HG02678 (cell line): ENCODE measurements around the gene CNTN5.
A peak's percentile ranks its signal among the peaks of the same experiment; 100 is the strongest.

Experiments used
- ATAC-seq: cut with Tn5 transposase; IDR thresholded peaks from one replicate; pipeline ENCODE4 v1.9.1; 2021; ENCODE audit warnings: mild to moderate bottlenecking, moderate library complexity; ENCODE audit not compliant: unreplicated experiment

Gene CNTN5

DNA sequence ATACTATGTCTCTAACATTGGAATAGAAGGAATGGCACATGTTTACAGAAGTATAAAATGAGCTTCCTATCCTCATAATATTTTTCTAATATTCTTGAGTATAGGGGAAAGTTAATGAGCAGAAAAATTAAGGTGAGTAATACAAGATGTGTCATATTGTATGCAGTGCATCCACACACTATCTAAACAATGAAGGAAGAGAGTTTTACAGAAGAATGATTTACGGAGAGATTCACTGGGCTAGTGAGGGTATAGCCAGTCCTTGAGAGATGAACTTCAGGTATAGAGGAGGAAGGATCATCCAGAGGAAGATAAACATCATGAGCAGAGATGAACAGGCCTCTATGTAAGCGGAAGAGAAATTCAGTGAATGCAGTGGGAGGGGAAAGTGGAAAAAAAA lies 569.0 kb downstream of the CNTN5 start:
- no peak for ATAC-seq

DNA sequence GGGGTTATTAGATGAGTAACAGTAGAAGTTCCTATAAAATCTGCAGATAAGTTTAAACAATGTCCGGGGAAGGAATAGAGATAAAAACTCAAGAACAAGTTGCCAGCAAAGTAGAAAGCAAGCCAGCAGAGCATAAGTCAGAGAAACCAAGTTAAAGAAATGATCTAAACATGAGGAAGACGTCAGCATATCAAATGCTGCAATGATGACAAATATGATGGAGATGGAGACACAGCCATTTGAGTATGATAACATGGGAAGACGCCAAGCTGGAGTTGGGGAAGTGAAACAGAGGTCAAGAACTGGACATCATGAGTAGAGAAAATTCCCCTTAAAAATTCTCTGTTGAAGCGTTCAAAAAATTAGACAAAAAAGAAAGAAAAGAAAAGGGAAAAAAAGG lies 571.5 kb downstream of the CNTN5 start:
- no peak for ATAC-seq

DNA sequence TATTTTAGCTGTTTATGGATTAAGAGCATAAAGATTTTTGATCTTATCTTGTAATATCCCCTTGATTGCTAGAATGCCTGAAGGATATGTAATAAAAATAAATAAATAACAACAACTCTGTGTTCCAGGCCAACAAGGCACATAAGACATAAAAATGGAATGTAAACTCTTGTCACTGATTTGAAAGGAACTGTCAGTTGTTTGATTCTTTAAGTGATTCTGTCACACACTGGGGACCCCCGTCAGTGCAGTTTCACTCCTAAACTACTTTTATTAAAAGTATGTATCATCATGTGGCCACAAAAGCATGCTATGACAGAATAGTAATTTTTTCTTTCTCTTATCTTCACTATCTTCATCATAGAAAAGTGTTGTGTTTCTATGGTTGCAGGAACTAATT lies 572.4 kb downstream of the CNTN5 start:
- ATAC-seq = no peak

DNA sequence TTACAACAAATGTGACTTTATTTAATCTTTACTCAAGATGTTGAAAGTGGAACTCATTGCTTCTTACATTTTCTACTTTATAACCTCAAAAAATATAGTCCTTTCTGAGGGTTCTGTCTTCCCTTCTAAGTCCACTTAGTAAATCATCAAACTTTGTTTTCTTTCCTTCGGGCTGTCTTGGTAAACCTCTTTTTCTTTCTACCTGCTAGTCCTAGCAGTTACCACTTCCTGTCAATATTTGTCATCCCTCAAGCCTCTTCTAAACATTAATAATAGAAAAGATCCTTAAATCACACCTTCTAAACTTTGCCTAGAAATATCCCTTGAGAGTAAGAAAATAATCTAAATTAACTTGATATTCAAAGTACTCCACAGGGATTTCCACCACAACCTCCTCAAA lies 580.4 kb downstream of the CNTN5 start:
- no peak for ATAC-seq

DNA sequence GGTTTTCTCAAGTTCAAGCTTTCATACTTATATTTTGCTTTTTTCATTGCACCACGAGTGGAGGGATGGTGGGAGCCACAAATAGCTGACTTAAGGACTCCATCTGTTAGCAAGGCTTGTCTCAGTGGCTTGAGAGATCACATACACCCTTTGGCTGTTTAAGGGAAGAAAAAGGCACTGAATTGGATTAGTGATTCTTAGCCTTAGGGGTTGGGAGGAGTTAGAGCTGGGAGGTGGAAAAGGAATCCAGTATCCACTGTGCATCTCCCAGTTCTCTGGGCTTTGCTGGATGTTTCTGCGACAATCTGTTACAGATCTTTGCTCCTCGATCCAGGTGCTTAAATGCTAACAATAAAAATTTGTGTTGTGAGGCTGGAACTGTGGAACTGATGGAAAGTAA lies 593.6 kb downstream of the CNTN5 start:
- no peak for ATAC-seq

DNA sequence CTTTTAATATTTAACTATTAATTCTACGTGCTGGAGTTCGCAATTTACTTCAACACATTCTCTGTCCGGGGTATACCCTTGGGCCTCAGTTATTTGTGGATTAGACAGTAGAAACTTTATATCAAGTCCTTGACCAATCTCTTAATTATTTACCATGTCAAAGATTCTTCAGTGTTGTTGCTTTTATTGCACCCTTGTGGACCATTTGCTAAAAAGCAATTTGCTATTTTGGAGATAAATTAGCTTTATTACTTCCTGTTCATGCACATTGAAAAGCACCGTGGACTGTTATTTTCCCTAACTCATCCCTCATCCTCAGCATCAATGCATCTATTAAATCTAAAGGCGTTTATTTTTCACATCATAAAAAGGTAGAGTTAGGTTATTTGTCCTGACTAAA lies 609.9 kb downstream of the CNTN5 start:
- no peak for ATAC-seq

DNA sequence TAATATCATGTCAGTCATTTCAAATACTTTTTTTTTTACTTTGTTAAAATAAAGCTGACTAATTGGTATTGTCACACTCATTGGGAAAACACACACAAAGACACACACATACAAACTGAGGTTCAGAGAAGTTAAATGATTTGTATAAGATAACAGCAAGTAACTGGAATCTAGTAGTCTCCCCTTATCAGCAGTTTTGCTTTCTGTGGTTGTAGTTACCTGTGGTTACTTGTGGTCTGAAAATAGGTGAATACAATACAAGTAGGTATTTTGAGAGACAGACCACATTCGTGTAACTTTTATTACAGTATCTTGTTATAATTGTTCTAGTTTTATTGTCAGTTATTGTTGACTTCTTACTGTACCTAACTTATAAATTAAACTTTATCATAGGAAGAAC lies 610.9 kb downstream of the CNTN5 start:
- ATAC-seq = no peak

DNA sequence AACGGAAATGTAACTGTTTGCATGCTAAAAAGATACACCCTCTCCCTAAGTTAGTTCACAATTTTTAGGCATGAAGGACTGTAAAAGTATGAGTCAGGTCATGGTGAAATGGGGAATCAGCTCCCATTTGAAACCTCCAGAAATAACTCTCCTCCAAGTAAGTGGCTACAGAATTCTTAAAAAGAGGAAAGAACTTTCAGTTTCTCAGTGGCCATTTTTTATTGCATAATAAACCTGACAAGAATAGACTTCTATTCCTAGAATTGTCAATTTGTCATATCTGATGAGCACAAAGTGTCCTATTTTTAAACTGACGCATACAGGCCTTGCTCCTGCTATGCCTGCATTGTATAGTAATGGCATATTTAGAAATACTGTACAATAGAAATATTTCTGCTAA lies 612.2 kb downstream of the CNTN5 start:
- no peak for ATAC-seq

DNA sequence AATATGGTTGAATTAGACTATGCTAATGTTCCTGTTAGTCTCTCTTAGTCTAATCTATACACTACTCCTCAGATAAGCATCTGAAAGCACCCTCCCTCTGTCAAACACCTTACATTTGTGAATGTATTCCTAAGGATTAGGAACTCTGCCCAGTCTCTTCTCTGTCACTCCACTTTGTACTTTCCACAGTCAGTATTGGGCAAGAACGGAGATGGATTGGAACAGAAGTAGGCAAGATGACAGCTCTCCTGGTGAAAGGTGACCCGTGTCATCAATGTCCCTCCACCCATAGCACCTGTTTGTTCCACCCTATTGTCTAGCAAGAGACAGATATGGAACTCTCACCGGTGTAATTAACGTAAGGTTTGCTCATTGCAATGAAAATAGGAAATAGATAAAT lies 613.8 kb downstream of the CNTN5 start:
- no peak for ATAC-seq

DNA sequence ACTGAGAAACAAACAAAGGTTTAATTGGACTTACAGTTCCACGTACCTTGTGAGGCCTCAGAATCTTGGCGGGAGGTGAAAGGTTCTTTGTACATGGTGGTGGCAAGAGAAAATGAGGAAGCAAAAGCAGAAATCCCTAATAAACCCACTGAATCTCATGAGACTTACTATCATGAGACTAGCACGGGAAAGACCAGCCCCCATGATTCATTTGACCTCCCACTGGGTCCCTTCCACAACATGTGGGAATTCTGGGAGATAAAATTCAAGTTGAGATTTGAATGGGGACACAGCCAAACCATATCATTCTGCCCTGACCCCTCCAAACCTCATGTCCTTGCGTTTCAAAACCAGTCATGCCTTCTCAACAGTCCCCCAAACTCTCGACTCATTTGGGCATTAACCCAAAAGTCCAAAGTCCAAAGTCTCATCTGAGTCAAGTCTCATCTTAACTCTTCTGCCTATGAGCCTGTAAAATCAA lies 617.4 kb downstream of the CNTN5 start:
- no peak for ATAC-seq

DNA sequence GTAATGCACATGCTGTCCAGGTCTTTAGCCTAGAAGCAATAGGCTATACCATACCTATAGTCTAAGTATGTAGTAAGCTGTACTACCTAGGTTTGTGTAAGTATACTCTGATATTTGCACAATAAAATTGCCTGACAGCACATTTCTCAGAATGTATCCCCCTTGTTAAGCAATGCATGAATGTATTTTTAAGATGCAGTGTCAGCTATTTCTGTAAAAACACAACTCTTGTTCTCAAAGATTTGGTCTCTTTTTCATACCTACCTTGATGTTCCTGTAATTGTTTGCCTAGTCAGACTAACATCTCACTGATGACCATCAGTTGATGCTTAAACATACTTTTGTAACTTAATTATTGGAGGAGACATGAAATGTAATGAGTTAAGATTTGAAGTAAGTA lies 619.9 kb downstream of the CNTN5 start:
- no peak for ATAC-seq

DNA sequence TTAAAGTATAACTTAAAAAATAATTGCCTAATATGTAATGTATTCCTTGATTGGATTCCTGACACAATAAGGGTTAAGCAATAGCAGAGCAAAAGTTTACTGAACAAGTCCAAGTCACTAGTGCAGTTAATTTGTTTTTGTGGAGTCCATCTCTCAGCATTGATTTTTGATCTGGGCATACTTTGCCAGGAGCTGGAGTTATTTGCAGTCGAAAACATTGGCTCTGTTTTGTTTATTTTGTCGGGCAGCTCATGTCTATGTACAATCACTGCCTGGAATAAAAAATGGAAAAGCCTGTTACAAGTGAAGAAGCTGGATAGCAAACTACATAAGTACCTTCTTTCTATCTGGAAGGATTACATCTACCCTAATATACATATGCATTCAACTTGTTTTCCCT lies 625.2 kb downstream of the CNTN5 start:
- ATAC-seq = no peak

DNA sequence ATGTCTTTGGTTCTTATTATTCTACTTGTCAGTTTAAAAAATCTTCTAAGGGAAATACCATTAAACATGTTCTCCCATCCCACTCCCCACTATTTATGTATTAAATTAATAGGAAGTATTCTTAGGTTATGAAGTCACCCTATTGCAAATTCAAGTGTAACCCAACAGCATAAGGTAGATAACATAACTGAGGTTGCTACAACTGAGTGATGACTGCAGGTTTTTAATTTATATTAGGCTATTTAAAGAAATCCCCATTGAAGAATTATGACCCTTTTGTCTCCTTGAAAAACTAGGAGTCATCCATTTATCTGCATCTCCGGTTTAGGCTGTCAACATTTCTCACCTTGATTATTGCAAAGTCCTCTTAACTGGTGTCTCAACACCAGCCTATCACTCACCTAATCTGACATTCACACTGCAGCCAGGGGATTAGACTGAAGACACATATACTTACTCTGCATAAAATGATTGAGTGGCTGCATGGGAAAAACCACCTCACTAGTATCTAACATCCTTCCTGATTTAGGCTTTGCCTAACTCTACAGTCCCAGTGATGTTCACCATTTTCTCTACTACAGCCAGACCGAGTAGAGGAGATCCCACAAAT lies 649.4 kb downstream of the CNTN5 start:
- ATAC-seq = no peak

DNA sequence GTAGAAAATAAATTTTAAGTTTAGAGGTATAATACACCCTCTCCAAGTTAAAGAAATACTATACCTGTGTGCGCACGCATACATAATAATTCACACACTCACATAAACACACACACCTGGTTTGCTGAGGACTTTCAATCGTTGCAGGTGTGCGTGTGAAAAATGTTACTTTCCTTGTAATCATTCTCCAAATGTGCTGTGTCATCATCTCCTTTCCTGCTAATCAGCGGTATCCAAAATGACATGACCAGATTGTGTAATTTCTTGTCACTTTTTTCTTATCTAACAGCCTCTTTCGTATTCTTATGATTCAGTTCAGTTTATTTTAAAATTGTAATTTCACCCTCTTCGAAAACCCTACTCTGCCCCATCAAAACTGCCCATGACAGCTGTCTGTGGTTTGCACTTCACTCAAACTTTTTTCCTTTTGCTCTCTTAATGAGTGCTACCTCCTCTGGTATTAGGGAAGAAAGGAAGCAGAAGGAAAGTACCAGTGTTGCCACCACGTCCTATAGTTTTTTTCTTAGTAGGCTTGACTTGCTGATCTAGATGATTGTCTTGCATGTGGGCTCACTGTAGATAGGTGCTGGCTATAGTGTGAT lies 651.2 kb downstream of the CNTN5 start:
- ATAC-seq = no peak

DNA sequence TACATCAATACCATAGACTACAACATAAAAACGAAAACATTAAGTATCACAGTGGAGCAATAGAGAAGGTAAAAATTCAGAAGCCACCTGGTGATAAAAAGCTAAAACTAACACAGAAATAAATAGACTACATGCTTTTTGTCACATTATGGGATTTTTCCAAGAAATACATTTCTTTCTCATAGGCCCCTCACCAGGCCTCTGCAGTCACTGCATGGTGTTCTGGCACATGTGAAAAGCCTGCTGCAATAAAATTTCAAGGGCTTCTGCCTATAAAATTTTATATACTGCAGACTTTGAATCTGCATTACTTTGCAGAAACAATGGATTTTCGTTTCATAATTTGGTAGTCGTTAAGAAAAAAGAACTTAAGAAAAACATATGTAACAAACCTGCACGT lies 655.5 kb downstream of the CNTN5 start:
- no peak for ATAC-seq

DNA sequence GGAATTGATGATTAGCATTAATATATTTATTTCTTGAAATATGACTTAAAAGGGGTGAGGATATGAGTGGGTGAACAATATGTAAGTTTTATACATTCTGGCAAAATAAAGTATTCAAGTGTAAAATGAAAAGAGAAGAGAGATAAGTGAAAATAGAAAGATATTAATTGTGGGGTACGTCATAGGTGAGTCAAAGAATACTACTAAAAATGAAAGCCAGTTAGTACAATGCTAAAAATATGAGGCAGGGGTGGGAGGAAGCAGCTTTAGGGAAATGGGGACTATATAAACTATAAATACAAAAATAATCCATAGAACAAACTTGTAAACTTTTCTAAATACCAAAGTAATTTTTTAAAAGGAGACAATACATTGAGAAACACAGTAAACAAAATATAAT lies 661.4 kb downstream of the CNTN5 start:
- no peak for ATAC-seq

DNA sequence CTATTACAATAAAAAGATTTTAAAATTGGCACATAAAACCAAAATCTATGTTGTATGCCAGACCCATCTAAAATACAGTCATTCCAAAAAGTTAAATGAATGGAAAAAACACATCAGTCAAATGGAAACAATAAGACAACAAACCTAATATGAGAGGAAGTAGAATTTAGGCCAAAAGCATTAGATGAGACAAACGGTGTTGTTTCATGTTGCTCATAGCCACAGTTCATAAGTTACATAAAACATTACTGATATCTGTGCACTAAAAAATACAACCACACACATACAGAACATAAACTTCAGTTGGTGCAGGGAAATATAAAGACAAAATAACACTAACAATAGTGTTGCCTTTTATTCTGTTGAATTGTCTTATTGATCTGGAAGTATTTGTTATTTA lies 661.9 kb downstream of the CNTN5 start:
- ATAC-seq = no peak

DNA sequence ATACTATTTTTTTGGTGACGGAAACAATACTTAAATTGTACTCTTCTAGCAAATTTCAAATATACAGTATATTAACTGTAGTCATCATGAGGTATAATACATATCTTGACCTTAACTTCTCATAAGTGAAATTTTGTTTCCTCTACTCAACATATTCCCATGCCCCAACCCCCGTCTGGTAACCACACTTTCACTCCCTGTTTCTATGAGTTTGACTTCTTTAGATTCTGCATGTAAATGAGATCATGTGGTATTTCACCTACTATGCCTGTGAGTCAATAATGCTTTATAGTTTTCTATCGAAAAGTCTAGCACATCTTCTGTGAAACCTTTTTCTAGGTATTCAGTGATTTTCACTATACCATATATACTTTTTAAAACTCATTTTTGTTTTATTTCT lies 663.2 kb downstream of the CNTN5 start:
- ATAC-seq = peak; percentile 68

DNA sequence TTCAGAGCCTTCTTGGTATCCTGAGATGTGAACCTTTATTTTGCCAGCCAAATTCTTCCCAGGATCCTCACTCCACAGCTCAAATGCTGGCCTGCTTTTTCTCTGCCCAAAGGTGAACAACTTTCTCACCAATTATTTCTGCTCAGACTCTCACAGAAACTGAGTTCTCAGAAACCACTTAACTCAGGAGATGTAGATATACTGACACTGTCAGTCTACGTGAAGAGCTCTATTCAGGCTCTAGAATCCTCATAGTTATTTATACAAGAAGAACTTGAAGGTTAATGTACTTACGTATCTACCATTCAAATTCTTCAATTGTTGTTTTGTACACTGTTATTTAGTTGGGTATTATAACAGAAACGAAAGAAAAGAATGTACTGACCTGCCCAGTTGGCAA lies 666.1 kb downstream of the CNTN5 start:
- no peak for ATAC-seq

DNA sequence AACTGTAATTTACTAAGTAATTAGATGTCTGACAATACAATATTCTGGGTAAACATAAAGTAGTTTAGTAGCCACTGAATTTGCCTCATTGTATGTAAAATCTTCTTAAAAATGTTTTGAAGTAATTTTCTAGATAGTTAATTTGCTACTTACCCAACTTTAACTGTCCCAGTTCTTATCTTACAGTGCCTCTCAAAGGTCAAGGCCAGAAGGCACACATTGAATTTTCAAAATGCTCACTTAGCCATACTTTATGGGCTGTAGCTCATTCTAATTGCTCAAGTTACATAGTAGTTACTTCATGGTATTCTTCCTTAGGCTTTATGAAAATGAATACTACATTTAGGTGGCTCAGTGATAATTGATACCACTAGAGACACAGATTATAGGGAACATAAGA lies 666.6 kb downstream of the CNTN5 start:
- no peak for ATAC-seq

DNA sequence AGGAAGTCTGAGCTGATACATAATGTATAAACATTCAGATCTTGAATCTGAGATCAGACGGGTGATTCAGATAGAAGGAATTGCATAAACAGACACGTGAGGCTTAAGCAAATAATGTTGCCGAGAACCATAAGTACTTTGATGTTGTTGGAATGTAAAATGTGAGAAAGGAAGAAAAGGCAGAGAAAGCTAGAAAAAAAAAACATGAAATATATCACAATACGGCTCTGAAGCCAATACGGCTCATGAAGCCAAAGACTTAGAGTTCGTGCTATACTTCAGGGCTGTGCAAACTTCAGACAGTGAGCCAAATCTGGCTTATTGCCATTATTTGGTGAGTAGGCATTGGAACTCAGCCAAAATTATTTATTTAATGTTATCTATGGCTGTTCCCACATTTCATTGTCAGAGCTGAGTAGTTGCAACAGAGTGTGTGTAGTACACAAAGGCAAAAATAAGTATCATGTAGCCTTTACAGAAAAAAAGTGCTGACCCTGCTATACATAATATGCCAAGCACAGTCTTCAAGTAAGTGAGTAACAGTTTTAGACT lies 673.3 kb downstream of the CNTN5 start:
- ATAC-seq = no peak

DNA sequence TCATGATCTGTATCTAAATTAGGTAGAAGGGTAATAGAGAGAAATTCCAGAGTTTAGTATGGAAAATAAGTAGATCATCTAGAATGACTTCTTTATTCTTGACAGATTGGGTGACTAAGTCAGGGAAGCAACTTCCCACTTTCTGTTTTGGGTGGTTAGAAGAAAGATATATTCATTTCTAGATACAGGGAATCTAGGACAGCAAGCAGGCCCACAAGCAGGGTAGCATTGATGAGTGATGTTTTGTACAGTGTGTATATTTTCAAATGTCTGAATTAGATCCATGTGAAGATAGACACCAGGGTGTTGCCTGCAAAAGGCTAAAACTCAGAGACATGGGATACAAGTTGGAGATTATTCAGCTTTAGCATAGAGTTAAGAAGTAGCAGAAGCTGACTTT lies 674.4 kb downstream of the CNTN5 start:
- ATAC-seq = no peak

DNA sequence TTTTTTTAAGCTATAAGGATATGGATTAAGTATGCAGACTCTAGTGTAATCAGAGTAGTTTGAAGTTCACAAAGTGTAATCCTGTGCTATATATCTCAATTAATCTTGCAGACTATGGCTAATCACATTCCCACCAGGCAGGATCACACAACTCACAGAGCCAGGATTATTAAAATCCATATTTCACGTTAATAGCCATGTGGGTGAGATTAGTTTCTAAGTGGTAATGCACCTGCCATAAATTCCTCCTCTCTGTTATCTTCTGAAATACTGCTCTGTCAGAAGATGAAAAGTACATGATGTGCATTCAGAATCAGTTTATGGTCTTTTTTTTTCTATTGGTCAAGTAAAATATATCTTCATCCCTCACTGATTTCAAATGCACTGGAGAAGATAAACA lies 686.1 kb downstream of the CNTN5 start:
- ATAC-seq = no peak
